GM19372 (cell line): ENCODE results near the gene RAB8B.
"Not testable (repeated sequence)": the region's sequence is repeated elsewhere in the genome, so short reads cannot be mapped to it uniquely, and the experiment has no call there.

Experiments used
- ATAC-seq: cut with Tn5 transposase; IDR thresholded peaks from one replicate; pipeline ENCODE4 v1.9.1; 2021; ENCODE audit warnings: mild to moderate bottlenecking, low read depth, moderate library complexity; ENCODE audit not compliant: unreplicated experiment

The RAB8B gene

GRCh38 chr15:63233667-63234423 lies 44.4 kb downstream of the RAB8B start:
- no peak for ATAC-seq

GRCh38 chr15:63234451-63234870 lies 45.1 kb downstream of the RAB8B start:
- no peak for ATAC-seq

GRCh38 chr15:63236272-63236671 lies 46.9 kb downstream of the RAB8B start:
- no peak for ATAC-seq

- ATAC-seq = not testable (repeated sequence)
These were observed 47.7 kb downstream of the RAB8B start for GRCh38 chr15:63237086-63237485.

- ATAC-seq = no peak
These were observed 48.8 kb downstream of the RAB8B start for GRCh38 chr15:63238171-63238570.

- no peak for ATAC-seq
These were observed 49.4 kb downstream of the RAB8B start for GRCh38 chr15:63238796-63239195.

- ATAC-seq = no peak
These were observed 50.7 kb downstream of the RAB8B start for GRCh38 chr15:63240109-63240508.

- no peak for ATAC-seq
These were observed 51.9 kb downstream of the RAB8B start for GRCh38 chr15:63241316-63241715.

GRCh38 chr15:63243101-63243500 lies 53.7 kb downstream of the RAB8B start:
- no peak for ATAC-seq

GRCh38 chr15:63243776-63244175 lies 54.4 kb downstream of the RAB8B start:
- no peak for ATAC-seq

- ATAC-seq = no peak
These were observed 55.0 kb downstream of the RAB8B start for GRCh38 chr15:63244399-63244798.

GRCh38 chr15:63244976-63245645 lies 55.7 kb downstream of the RAB8B start:
- ATAC-seq = no peak

GRCh38 chr15:63246691-63247469 lies 57.5 kb downstream of the RAB8B start:
- no peak for ATAC-seq

- ATAC-seq = no peak
These were observed 61.0 kb downstream of the RAB8B start for GRCh38 chr15:63250312-63250965.

GRCh38 chr15:63251701-63252100 lies 62.3 kb downstream of the RAB8B start:
- ATAC-seq = no peak

GRCh38 chr15:63252292-63252691 lies 62.9 kb downstream of the RAB8B start:
- no peak for ATAC-seq

GRCh38 chr15:63254991-63255390 lies 65.6 kb downstream of the RAB8B start:
- ATAC-seq = no peak

GRCh38 chr15:63255489-63255990 lies 66.1 kb downstream of the RAB8B start:
- ATAC-seq = no peak

GRCh38 chr15:63256433-63257274 lies 67.2 kb downstream of the RAB8B start:
- ATAC-seq = no peak

- no peak for ATAC-seq
These were observed 69.3 kb downstream of the RAB8B start for GRCh38 chr15:63258658-63259057.
